T-cell (primary cell): ENCODE measurements around the gene STK40. TPM values are rescaled to one million over a fixed set of nuclear protein-coding genes. Genes with fewer than 3 reads are reported as not detected.

Experiments used
- ATAC-seq, 4 experiments: fragments of 200-7000 bp in 3 of 4; fragments of 150-1000 bp in 1 of 4; cut with Tn5 transposase; replicated peaks in 1 of 4; 1 replicate in 3 of 4; 2 replicates in 1 of 4; pipeline ENCODE4 v1.10.0; 2021; ENCODE audit warnings: moderate library complexity in 3 of 4, mild to moderate bottlenecking in 2 of 4, moderate number of reproducible peaks in 1 of 4
- CTCF ChIA-PET, 2 donors: fragments of 300-600 bp; sonication (Branson Sonifier 250); formaldehyde crosslinking; loops; one replicate each; lab custom pipeline; 2022; ENCODE audit warnings: antibody characterized with exemption in 2 of 2; lab: Charles Lee
- POLR2A ChIA-PET, 2 donors: fragments of 300-600 bp; sonication (Branson Sonifier 250); formaldehyde crosslinking; loops; one replicate each; lab custom pipeline; 2022; ENCODE audit warnings: antibody characterized with exemption in 2 of 2; lab: Charles Lee
- DNase-seq, 35 experiments: peaks; one replicate each; pipeline versions ENCODE4 v3.0.0 to v3.0.0-alpha.2; 2013 to 2023
- H3K27ac ChIP-seq: one replicate; pipeline ENCODE4 v1.5.1; 2013; ENCODE audit warnings: low read length
- H3K27me3 ChIP-seq, 2 experiments: replicated peaks in 1 of 2; 1 replicate in 1 of 2; 2 replicates in 1 of 2; pipeline versions ENCODE4 v1.6.1 to v1.7.0; 2013; ENCODE audit warnings: low read length in 1 of 2, mixed read lengths in 1 of 2; ENCODE audit not compliant: control insufficient read depth in 2 of 2, insufficient read depth in 2 of 2; ENCODE audit errors: extremely low read depth in 1 of 2
- H3K36me3 ChIP-seq, 2 donors: 1 replicate in 1 of 2; 2 replicates in 1 of 2; pipeline versions ENCODE4 v1.6.1 to v1.7.0; 2013; ENCODE audit warnings: low read length in 1 of 2; ENCODE audit not compliant: control insufficient read depth in 2 of 2, insufficient read depth in 1 of 2; ENCODE audit errors: extremely low read depth in 1 of 2
- H3K4me1 ChIP-seq, 2 experiments: 1 replicate in 1 of 2; 2 replicates in 1 of 2; pipeline versions ENCODE4 v1.6.1 to v1.7.0; 2013; ENCODE audit warnings: low read length in 2 of 2, mixed read lengths in 1 of 2; ENCODE audit not compliant: insufficient read depth in 2 of 2, control insufficient read depth in 1 of 2; ENCODE audit errors: extremely low read depth in 1 of 2
- H3K4me3 ChIP-seq, 2 donors: 1 replicate in 1 of 2; 2 replicates in 1 of 2; pipeline versions ENCODE4 v1.5.1 to v1.7.0; 2013; ENCODE audit warnings: mild to moderate bottlenecking in 2 of 2, low read length in 1 of 2, moderate library complexity in 1 of 2; ENCODE audit not compliant: control insufficient read depth in 1 of 2; ENCODE audit errors: extremely low read depth in 1 of 2
- H3K9me3 ChIP-seq: 2 replicates; pipeline ENCODE4 v1.7.0; 2013
- H3K27ac Mint-ChIP-seq, 2 donors: one replicate each; pipeline ENCODE4 v1.8.0; 2020 to 2021; ENCODE audit warnings: mild to moderate bottlenecking in 2 of 2, mixed read lengths in 2 of 2
- H3K27me3 Mint-ChIP-seq, 2 donors: one replicate each; pipeline ENCODE4 v1.8.0; 2021 to 2022; ENCODE audit warnings: mixed read lengths in 2 of 2
- H3K36me3 Mint-ChIP-seq: one replicate; pipeline ENCODE4 v1.8.0; 2021; ENCODE audit warnings: mixed read lengths
- H3K4me1 Mint-ChIP-seq, 3 donors: one replicate each; pipeline ENCODE4 v1.8.0; 2020 to 2022; ENCODE audit warnings: mixed read lengths in 3 of 3, mild to moderate bottlenecking in 1 of 3
- H3K4me3 Mint-ChIP-seq, 3 donors: one replicate each; pipeline ENCODE4 v1.8.0; 2020 to 2022; ENCODE audit warnings: mild to moderate bottlenecking in 3 of 3, mixed read lengths in 3 of 3, moderate library complexity in 3 of 3
- H3K9me3 Mint-ChIP-seq, 3 donors: one replicate each; pipeline ENCODE4 v1.8.0; 2020 to 2022; ENCODE audit warnings: mixed read lengths in 3 of 3
- WGBS: methylation state at CpG from one replicate; pipeline ENCODE4 v1.1.5; 2013; ENCODE audit warnings: missing lambda C conversion rate; ENCODE audit not compliant: insufficient coverage; 5-methylcytosine and 5-hydroxymethylcytosine counted together
- total RNA-seq, 35 experiments: library from RNA in 6 of 35; stranded (reverse) in 6 of 35; fragments of 120-200 nt in 1 of 35; gene quantifications; one replicate each; pipeline versions ENCODE4 v1.2.1 to v1.2.4 and lab custom pipeline; 2013 to 2026

STK40 gene
- total RNA-seq, 5 donors from 2014 or later (not counting 1 experiment from before 2014, with no cell fraction given) = 29.6 to 71.1 (median 56.7) TPM

DNA sequence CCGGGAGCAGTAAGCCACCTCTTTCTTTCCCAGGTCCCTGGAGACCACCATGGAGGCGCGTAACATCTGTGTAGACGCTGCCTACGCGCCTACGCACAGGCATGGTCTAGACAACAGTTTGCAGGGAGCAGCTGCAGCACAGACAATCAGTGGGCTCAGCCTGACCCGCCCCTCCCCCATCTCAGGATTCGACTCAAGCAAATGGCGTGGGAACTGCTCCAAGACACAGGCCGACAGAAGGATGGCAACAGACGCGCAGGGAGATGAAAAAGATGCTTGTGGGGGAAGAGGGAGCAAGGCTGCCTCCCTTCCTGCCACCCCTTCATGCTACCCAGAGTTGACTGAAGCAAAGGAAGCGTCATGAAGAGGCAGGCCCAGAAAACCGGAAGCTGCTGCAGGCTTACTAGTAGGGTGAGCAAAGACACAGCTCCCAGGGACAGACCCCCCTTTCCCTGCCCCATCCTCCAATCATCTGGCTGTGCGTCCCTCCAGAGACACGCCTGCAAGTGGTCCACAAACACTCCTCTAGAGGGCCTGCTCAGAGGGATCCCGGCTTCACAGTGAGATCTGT, 19.5 kb downstream of the STK40 start:
- POLR2A ChIA-PET = interaction anchor here (0.6 to 0.9 kb wide), 3 partner anchors 24 to 172 kb away, joined by 3 to 10 read pairs (median 3); no protein-coding TSS in a partner anchor
- H3K4me3 Mint-ChIP-seq = peak overlapping the region; percentile 7 to 62 (median 22)

DNA sequence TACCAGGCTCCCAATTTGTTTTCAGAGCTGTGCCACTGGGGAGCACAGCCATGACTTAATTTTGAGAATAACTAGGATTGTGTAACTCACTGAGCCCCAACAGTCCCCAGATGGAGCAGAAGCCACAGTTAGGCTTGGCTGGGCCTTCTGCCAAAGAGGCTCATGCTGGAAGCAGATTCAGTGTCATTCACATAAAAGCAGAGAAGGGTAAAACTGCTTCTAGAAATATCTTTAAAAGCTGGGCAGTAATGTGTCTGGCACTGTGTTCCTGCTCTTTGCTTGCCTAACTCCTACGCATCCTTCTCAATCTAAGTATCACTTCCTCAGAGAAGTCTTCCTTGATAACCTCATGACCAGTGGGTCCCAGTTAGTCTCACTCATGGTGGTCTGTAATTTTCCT, 20.3 kb downstream of the STK40 start:
- POLR2A ChIA-PET = no interaction called here
- H3K4me1 Mint-ChIP-seq = peaks cover 50 to 59% (median 53%) of the 10 kb centered on the region in 3 donors
- Histone ChIP-seq H3K27me3 (no peaks in the 10 kb centered on the region), H3K4me3 (no peak overlapping the region), H3K4me1 (peaks cover 30 to 53% of the 10 kb centered on the region in 2 experiments), H3K9me3 (no peaks in the 10 kb centered on the region), H3K27ac (peak overlapping the region; percentile 52), H3K36me3 (peaks cover 0 to 32% of the 10 kb centered on the region in 2 donors)
- CTCF ChIA-PET = interaction anchor here (0.6 to 2.2 kb wide), 2 partner anchors 19 to 171 kb away, joined by 3 to 13 read pairs; no protein-coding TSS in a partner anchor
- H3K9me3 Mint-ChIP-seq = no peaks in the 10 kb centered on the region
- H3K27ac Mint-ChIP-seq = peak overlapping the region; percentile 85 to 90
- peaks cover 8% of the 10 kb centered on the region for H3K36me3 Mint-ChIP-seq
- H3K4me3 Mint-ChIP-seq = peak overlapping the region in 1 of 3 donors; percentile 24
- WGBS = no CpG with 5 or more reads among the region's 1 CpG
- DNase-seq = no peak
- ATAC-seq = no peak
- H3K27me3 Mint-ChIP-seq = no peaks in the 10 kb centered on the region

More for the DNA sequence above, 19.5 kb downstream of the STK40 start:
- Histone ChIP-seq H3K27ac (peak overlapping the region; percentile 52), H3K27me3 (no peaks in the 10 kb centered on the region), H3K4me3 (no peak overlapping the region), H3K9me3 (no peaks in the 10 kb centered on the region), H3K4me1 (peaks cover 30 to 48% of the 10 kb centered on the region in 2 experiments), H3K36me3 (peaks cover 0 to 26% of the 10 kb centered on the region in 2 donors)
- 59% methylated on average over 13 of the region's 18 CpGs for WGBS
- H3K4me1 Mint-ChIP-seq = peaks cover 50 to 57% (median 53%) of the 10 kb centered on the region in 3 donors
- no peaks in the 10 kb centered on the region for H3K9me3 Mint-ChIP-seq
- CTCF ChIA-PET = interaction anchor here (0.6 to 2.2 kb wide), 9 partner anchors 12 to 172 kb away, joined by 3 to 13 read pairs (median 4); no protein-coding TSS in a partner anchor
- peaks cover 3% of the 10 kb centered on the region for H3K36me3 Mint-ChIP-seq
- no peaks in the 10 kb centered on the region for H3K27me3 Mint-ChIP-seq
- H3K27ac Mint-ChIP-seq = peak overlapping the region; percentile 85 to 90
- DNase-seq (peak; percentile 44 to 84 (median 70)), ATAC-seq (peak; percentile 84 to 89 (median 86))

DNA sequence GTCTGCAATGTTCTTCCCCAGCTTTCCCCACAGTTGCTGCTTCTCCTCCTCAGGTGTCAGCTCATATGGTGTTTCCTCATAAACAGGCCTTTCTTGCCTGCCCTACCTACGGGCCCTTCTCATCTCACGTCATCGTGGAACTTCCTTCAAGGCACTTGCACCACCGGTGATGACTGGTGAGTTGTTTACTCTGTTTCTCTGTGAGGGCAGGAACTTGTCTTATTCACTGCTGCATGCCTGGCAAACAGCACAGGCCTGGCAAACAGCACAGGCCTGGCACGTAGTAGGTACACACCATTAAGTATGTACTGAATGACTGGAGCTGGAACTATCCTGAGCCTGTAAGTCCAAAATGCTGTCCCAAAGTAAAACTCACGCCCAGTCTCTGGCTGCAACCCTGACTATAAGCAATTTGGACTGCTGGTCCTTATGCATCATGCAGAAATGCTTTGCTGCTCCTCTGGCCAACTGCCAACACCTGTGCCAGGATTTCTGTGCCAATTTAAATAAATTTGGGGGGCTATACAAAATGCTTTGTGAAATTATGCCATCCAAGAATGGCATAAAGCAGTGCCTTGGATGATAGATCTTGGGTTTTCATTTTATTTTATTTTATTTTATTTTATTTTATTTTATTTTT, 25.7 kb downstream of the STK40 start:
- Mint-ChIP-seq H3K27ac (peak overlapping the region; percentile 88 to 94), H3K4me3 (peak overlapping the region in 1 of 3 donors; percentile 37), H3K36me3 (peaks cover 34% of the 10 kb centered on the region), H3K9me3 (no peaks in the 10 kb centered on the region), H3K4me1 (peaks cover 10 to 27% (median 12%) of the 10 kb centered on the region in 3 donors), H3K27me3 (no peaks in the 10 kb centered on the region)
- Histone ChIP-seq H3K36me3 (peaks cover 19 to 68% of the 10 kb centered on the region in 2 donors), H3K27ac (peak overlapping the region; percentile 39), H3K4me1 (peaks cover 5 to 18% of the 10 kb centered on the region in 2 experiments), H3K4me3 (no peak overlapping the region), H3K9me3 (no peaks in the 10 kb centered on the region), H3K27me3 (no peaks in the 10 kb centered on the region)
- DNase-seq (peak in 31 of 35 experiments; percentile 15 to 77 (median 44)), ATAC-seq (peak; percentile 86 to 99 (median 94))
- CTCF ChIA-PET = interaction anchor here in 1 of 2 donors (1.0 to 1.5 kb wide), 2 partner anchors 9 to 17 kb away, joined by 3 read pairs; no protein-coding TSS in a partner anchor
- POLR2A ChIA-PET = interaction anchor here in 1 of 2 donors (0.5 kb wide), 1 partner anchor 8 kb away, joined by 3 read pairs; no protein-coding TSS in a partner anchor
- 74% methylated on average over 3 of the region's 6 CpGs for WGBS

DNA sequence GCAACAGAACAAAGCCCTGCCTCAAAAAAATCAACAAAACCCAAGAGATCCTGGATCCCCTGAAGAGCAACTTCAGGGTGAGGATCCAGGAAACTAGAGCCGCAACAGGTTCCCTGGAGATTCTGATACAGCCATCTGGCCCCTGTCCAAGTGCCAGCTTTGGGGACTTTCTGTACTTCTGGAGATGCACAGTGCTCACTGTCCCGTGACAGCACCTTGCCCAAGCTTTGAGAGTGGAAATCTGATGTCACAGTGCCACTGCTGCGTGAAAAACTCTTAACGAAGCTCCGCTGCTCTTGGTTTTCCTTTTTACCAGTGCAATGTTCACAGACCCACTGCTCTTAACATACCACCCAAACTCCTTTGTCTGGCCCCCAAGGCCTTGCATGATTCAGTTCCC, 26.3 kb downstream of the STK40 start:
- peaks cover 7 to 26% (median 12%) of the 10 kb centered on the region in 3 donors for H3K4me1 Mint-ChIP-seq
- DNase-seq = no peak
- H3K36me3 Mint-ChIP-seq = peaks cover 38% of the 10 kb centered on the region
- WGBS = 97% methylated on average over 5 of the region's 5 CpGs
- Histone ChIP-seq H3K4me3 (no peak overlapping the region), H3K4me1 (peaks cover 5 to 17% of the 10 kb centered on the region in 2 experiments), H3K27ac (peak overlapping the region; percentile 39), H3K27me3 (no peaks in the 10 kb centered on the region), H3K36me3 (peaks cover 24 to 74% of the 10 kb centered on the region in 2 donors), H3K9me3 (no peaks in the 10 kb centered on the region)
- no peak for ATAC-seq
- peak overlapping the region; percentile 88 to 94 for H3K27ac Mint-ChIP-seq
- H3K27me3 Mint-ChIP-seq = no peaks in the 10 kb centered on the region
- H3K4me3 Mint-ChIP-seq = peak overlapping the region in 1 of 3 donors; percentile 37
- ChIA-PET POLR2A (interaction anchor here in 1 of 2 donors (0.5 kb wide), 1 partner anchor 9 kb away, joined by 3 read pairs; no protein-coding TSS in a partner anchor), CTCF (no interaction called here)
- no peaks in the 10 kb centered on the region for H3K9me3 Mint-ChIP-seq

DNA sequence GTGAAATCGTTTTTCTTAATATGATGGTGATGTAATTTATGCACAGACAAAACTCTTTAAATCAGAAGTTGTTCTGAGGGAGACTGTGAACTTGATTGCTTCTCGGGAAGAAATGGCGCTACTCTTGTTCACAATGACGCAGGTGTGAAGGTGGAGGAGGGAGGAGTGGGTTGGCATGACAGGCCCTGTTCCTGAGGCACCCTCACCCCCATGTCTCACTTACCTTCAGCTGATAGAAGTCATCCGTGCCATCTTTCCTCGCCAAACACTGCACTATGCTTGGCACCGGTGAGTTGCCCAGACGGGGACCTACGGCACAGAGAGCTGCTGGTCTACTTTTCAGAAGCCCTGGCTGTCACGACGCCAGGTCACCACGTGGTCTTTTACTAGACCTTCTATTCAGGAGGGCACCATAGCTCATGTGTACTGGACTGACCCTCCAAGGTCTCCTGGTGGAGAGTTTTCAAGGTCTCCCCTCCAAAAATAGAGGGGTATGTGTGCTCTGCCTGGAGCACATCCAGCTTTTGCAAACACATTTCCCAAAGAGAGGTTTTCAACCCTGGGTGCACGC, 27.1 kb downstream of the STK40 start:
- no peaks in the 10 kb centered on the region for H3K9me3 Mint-ChIP-seq
- Histone ChIP-seq H3K4me3 (no peak overlapping the region), H3K36me3 (peaks cover 24 to 80% of the 10 kb centered on the region in 2 donors), H3K4me1 (peaks cover 5 to 17% of the 10 kb centered on the region in 2 experiments), H3K27ac (peak overlapping the region; percentile 39), H3K27me3 (no peaks in the 10 kb centered on the region), H3K9me3 (no peaks in the 10 kb centered on the region)
- peaks cover 7 to 26% (median 12%) of the 10 kb centered on the region in 3 donors for H3K4me1 Mint-ChIP-seq
- no peak overlapping the region for H3K4me3 Mint-ChIP-seq
- ATAC-seq = no peak
- WGBS = 97% methylated on average over 7 of the region's 13 CpGs
- CTCF ChIA-PET = no interaction called here
- peaks cover 41% of the 10 kb centered on the region for H3K36me3 Mint-ChIP-seq
- no peak for DNase-seq
- peak overlapping the region in 1 of 2 donors; percentile 94 for H3K27ac Mint-ChIP-seq
- no peaks in the 10 kb centered on the region for H3K27me3 Mint-ChIP-seq
- POLR2A ChIA-PET = no interaction called here

DNA sequence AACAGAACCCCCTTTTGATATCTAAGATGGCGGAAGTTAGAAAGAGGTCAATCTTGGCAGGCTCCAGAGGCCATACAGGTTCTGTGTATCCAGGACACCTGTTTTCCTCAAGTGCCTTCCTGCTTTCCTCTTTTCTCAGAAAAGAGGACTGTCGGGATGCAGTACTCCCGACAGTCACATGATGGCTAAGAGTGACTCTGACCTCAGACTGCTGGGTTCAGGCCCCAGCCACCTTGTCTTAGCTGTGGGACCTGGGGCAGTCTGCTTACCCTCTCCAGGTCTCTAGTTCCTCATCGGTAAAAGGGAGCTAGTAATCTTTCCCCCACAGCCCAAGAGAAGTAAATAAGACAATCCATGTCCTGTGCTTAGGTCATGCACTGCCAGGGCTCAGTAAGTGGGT, 29.9 kb downstream of the STK40 start:
- Mint-ChIP-seq H3K27ac (no peak overlapping the region), H3K27me3 (no peaks in the 10 kb centered on the region), H3K36me3 (peaks cover 49% of the 10 kb centered on the region), H3K4me3 (no peak overlapping the region), H3K9me3 (no peaks in the 10 kb centered on the region), H3K4me1 (peaks cover 16 to 41% (median 28%) of the 10 kb centered on the region in 3 donors)
- 100% methylated on average over 3 of the region's 4 CpGs for WGBS
- ChIA-PET POLR2A (no interaction called here), CTCF (no interaction called here)
- Histone ChIP-seq H3K27ac (no peak overlapping the region), H3K9me3 (no peaks in the 10 kb centered on the region), H3K36me3 (peaks cover 32 to 68% of the 10 kb centered on the region in 2 donors), H3K4me3 (no peak overlapping the region), H3K27me3 (no peaks in the 10 kb centered on the region), H3K4me1 (peaks cover 5 to 34% of the 10 kb centered on the region in 2 experiments)
- ATAC-seq = no peak
- DNase-seq = no peak
